HG03103 (cell line): Measurements from ENCODE around the gene ATF7.
"Not testable (repeated sequence)": the region's sequence is repeated elsewhere in the genome, so short reads cannot be mapped to it uniquely, and the experiment has no call there.

Experiments used
- ATAC-seq: cut with Tn5 transposase; IDR thresholded peaks from one replicate; pipeline ENCODE4 v1.9.1; 2021; ENCODE audit warnings: low read depth; ENCODE audit not compliant: unreplicated experiment

ATF7 gene

DNA sequence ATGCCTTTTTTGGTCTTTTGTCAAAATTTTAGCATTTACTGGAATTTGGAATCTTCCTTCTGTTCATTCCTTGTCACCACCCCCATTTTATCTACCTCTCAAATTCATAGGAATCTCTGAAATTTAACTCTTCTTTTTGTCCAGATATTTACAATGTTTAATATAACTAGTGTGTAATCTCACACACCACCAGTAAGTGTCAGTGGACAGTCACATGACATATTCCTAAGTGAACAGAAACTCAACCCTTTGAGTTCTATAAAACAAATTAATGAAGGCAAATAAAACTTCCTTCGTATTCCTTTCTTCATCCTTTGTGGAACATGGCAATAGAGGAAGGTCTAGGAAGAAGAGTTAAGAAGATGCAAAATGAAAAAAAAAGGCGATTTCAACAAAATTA lies 26.6 kb downstream of the ATF7 start:
- ATAC-seq = no peak

DNA sequence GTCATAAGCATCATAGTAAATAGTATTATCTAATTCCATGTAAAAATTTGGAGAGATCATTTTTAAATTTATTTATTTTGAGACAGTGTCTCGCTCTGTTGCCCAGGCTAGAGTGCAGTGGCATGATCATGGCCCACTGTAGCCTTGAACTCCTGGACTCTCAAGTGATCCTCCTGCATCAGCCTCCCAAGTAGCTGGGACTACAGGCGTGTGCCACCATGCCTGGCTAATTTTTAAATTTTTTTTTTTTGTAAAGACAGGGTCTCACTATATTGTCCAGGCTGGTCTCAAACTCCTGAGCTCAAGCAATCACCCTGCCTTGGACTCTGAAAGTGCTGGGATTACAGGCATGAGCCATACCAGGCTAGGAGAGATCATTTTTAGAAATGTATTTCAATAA lies 27.2 kb downstream of the ATF7 start:
- not testable (repeated sequence) for ATAC-seq

DNA sequence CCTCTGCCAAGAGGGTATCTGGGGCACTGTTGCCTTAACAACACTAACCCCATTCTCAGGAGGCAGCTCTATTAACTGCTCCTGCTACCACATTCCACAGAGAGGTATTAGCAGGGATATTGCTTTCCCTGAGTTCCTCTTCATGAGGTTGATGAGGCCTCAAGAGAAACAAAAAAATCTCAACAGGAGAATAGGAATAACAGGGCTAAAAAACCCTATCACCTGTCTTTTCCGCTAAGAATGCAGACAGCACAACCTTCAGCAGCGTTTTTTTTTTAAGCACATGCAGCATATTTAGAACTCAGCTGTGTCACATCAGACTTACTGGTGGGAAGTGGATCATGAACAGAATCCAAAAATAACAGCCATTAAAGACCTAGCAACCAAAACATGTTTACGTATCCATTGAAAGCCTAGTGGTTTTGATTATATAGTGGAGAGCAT lies 29.2 kb downstream of the ATF7 start:
- no peak for ATAC-seq

DNA sequence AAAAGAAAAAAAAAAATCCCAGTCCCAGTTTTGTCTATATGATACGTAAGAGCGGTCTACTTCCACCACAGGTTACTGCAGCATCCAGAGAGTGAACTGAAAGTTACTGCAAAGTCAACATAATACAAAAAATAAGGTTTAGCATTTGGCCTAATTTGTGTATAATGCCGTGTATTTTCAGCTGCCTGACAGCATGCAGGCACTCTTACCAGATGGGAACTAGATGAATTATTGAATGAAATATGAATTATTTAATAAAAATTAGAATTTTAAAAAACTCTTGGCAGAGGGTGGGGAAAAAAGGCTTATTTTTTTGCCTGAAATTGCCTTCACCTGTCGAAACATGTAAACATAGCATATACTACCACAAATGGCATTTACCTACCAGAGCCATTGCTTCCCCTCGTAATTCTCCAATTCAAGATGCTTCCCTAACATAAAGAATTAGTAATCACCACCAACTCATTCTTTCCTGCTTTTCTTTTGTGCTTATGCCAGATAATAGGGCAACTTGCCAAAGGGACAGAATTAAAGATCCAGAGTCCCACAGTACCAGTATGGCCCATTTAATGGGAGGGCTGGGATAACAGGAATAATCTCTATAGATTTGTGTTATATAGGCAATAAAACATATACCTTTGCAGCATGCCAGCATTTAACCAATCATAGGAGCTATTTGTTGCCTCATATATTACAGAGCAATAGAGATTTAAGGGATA lies 31.1 kb downstream of the ATF7 start:
- no peak for ATAC-seq

DNA sequence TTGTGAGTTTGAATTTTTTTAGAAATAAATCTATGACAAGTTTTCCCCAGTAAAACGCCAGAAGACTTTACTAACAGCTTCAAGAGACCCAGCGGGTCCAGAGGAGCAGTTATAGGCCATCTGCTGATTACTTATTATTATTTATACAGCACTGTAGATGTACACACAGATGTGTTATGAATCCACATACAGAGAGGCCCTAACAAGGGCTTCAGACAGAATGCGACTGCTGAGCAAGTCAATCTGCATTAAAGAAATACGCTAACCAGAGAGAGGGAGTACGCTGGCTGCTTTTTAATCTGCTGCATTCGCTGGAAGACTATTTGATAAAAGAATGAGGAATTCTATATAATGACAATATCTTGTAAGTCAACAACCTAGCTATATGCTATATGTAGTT lies 32.5 kb downstream of the ATF7 start:
- no peak for ATAC-seq

DNA sequence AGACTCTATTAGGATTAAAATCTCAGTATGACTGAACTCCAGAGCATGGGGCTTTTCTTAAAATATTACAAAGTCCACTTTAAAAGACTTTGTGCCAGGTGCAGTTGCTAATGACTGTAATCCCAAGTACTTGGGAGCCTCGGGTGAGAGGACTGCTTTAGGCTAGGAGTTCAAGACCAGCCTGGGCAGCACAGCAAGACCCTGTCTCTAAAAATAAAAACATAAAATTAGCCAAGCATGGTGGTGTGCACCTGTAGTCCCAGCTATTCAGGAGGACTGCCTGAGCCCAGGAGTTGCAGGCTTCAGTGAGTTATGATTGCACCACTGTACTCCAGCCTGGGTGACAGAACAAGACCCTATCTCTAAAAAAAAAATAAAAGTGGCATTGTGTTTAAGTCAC lies 33.2 kb downstream of the ATF7 start:
- ATAC-seq = no peak

DNA sequence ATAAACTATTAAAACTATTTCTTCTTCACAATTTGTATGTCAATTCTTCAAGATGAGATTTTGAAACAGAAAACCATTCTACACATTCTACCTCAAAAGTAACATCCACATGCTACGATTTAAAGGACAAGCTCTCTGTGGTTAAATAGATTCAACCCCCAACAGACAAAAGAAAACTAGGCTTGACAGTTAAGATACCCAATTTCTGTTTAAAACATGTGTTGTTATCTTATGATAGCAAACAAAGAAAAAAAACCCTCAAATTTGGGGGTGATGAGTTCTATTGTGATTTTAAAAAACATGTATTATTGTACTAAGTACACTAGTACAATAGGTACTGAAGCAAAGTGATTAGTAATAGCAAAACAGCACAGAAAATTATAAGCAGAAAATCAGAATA lies 33.8 kb downstream of the ATF7 start:
- ATAC-seq = no peak

DNA sequence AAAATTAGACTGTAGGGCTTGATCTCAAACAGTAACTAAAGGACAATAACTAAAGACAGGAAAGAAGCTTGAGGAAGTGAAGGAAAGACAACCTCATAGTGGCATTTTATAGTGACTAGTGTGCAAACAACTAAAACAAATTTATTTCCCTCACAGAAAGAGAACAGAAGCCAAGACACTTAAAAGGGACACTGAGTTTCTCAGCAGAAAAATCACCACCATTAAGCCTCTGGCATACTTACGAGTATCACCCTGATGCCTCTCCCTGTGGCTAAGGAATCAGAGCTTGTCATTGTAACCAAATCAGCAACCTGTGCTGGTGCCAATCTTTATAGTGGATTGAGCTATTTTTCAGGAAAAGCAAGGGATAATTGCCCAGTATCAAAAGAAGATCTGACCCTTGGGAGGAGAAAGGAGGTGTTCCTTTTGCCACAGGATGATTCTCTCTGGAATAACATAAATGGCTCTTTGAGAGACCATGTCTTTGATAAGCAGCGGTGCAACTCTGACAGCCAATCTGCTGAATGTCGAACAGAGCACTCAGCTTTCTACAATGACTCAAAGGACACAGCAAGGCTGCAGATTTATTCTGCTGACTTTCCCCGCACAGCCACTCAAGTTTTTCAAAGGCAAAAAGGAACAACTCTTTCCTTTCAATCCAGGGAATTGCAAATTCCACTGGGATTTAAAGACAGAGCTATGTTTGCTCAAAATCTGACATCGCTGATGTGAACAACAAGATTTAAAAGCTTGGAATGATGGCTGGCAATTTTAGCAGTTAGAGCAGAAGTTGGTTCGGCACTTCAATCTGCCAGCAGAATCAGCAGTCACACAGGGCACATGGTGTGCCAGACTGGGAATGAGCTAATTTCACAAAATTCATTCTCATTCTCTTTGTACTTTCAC lies 34.6 kb downstream of the ATF7 start:
- ATAC-seq = no peak

DNA sequence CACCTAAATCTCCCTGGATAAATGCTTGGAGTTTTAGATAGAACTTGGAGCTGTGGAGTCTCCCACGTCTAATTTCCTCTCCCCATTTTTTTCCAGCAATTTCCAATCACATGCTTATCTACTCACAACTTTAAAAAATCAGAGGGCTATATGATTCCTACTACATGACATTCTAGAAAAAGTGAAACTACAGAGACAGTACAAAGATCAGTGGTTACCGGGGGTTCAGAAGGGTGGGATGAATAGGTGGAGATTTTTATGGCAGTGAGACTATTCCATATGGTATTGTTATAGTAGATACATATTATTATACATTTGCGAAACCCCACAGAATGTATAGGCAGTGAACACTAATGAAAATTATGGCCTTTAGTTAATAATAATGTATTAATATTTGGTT lies 35.5 kb downstream of the ATF7 start:
- no peak for ATAC-seq

DNA sequence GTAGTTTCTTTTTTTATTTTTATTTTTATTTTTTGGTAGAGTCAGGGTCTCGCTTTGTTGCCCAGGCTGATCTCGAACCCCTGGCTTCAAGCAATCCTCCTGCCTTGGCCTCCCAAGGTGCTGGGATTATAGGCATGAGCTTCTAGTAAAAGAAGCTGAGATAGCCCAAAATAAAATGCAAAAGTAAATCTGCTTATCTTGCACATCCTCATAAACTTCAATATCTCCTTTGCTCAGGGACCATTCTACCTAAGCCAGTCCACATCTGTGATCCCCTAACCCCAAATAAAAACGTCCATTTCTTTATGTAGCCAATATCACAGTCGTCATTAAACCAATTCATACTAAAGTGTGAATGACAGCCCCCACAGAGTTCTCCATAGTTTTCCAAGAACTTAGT lies 36.3 kb downstream of the ATF7 start:
- ATAC-seq = no peak

DNA sequence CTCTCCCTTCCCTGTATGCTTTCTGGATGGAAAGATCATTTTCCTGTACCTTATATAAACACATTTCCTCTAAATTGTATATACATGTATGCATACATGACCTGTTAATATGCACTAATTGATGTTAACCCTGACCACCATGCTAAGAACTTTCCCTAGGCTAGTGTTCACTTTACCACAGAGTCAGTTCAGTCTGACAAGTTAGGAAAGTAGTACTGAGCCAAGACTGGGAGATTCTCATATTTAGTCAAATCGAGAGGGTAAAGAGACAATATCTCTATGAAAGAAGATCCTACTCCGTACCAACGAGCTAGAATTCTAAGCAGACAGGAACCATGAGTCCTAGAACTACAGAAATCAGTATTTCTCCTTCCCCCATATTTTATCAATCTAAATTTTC lies 36.8 kb downstream of the ATF7 start:
- no peak for ATAC-seq

DNA sequence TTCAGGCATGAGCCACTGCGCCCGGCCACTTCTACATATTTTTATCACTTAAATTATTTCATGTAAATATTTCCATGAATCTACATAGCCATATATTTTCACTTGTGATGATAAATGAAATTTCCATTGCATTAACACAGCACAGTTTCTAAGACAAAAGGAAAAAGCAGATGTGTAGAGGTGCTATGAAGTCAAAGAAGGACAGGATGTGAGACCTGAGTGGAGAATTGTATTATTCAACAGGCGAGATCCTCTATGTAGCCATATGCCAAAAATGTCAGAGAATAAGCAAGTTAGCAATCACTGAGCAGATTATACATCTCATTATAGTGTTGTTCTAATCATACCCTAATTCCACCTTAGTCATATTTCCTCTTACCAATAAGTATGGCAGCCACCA lies 38.1 kb downstream of the ATF7 start:
- no peak for ATAC-seq

DNA sequence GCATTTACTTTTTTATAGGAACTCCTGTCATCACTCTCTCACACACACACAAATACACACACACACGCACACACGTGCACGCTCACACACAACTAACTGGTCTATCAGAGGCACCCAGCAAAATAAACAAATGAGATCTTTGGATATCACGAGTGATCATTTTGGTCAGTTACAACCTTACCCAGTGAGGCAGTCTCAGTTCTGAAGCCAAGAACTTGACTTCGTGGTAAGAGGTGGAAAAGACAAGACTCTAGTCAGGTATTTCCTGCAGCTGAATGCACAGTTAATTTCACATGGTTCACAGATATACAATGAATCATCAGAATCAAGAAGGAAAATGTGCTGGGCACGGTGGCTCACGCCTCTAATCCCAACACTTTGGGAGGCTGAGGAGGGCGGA lies 39.4 kb downstream of the ATF7 start:
- ATAC-seq = no peak

DNA sequence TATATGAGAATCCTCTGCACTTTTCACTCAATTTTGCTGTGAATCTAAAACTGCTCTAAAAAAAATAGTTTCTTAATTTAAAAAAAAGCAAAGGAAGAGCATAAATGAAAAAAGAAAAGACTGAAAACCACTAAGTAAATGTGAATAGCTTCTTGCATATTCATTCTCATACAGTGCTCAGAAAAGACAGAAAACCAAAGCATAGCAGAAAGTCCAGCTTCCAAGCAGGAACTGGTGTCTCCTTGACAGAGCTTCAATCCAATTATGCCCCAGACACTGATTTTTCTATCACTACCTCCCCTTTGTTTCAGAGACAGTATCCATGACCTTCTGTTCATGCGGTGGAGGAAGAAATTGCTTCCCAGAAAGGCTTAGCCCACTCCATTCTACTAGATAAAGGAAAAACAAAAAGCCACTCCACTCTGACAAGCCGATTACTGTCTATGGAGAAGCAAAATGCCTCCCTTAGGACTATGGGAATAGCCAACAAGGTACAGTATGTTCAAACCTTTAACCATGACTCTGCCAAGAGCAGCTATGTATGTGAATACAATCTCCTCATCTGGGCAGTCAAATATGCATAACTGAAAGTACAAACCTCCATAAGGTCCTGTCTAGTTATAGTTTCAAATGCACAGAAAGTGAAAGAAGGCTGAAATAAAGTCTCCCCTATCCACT lies 40.6 kb downstream of the ATF7 start:
- ATAC-seq = peak; percentile 52

DNA sequence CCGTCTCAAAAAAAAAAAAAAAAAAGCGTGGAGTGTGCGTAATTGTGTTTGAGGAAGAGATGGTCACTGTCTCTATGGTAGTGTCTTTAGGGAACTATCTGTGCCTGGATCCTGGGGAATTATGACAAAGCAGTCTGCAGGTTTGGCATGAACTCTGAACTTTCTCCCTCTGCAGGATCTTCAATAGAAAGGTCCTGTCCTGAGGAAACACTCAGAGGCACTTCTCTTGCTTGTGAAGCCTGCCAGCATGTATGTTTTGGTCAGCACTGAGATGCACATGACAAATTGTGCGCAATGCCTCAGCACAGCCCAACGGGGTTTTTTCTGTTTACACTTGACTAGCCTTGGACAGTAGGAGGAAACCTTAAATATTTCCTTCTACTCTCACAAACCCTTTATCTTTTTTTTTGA lies 46.6 kb downstream of the ATF7 start:
- peak; percentile 71 for ATAC-seq

DNA sequence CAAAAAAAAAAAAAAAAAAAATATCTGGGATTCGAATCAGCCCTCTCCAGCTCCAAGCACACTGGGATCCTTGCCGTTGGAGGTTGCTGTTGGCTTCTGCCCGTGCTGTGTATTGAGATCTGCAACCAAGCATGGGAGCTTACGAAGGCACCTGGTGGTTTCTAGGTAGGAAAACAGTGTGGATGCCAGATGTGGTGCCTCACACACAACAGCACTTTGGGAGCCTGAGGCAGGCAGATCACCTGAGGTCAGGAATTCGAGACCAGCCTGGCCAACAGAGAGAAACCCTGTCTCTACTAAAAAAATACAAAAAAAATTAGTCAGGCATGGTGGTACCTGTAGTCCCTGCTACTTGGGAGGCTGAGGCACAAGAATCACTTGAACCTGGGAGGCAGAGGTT lies 47.4 kb downstream of the ATF7 start:
- no peak for ATAC-seq

DNA sequence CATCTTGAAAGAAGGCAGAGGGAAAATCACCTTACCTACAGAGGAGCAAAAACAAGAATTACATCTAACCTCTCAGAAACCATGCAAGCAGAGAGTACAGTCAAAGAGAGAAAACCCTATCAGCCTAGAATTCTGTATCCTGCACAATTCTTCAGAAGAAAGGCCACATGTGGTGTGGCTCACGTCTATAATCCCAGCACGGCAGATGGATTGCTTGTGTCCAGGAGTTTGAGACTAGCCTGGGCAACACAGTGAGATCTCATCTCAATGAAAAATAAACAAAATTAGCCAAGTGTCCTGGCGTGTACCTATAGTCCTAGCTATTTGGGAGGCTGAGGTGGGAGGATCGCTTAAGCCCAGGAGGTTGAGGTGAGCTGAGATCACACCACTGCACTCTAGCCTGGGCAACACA lies 48.2 kb downstream of the ATF7 start:
- no peak for ATAC-seq

DNA sequence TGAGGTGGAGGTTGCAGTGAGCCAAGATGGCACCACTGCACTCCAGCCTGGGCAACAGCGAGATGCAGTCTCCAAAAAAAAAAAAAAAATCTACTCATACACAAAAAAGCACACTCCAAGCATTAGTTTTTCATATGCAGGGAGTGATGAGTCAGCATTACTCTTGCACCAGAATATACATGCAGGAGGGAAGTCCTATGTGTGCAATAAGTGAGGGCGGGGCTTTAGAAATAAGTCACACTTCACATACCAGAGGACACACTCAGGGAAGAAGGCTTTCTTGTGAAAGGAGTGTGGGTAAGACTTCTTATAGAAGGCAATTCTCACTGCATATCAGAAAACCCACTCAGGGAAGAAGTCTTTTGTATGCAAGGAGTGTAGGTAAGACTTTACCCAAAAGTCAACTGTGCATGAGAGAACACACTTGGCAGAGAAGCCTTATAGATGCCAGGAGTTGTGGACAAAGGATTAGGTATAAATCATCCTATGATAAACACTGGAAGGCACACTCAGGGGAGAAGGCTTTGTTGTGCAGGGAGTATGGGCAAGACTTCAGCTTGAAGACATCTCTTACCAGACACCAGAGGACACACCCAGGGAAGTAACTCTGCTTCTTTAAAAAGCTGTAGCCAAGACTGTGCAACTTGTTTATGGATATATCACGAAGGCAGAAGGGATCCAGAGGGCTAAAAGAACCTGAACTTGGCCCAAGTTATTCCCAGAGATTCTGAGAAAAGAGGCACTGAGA lies 50.5 kb downstream of the ATF7 start:
- no peak for ATAC-seq

DNA sequence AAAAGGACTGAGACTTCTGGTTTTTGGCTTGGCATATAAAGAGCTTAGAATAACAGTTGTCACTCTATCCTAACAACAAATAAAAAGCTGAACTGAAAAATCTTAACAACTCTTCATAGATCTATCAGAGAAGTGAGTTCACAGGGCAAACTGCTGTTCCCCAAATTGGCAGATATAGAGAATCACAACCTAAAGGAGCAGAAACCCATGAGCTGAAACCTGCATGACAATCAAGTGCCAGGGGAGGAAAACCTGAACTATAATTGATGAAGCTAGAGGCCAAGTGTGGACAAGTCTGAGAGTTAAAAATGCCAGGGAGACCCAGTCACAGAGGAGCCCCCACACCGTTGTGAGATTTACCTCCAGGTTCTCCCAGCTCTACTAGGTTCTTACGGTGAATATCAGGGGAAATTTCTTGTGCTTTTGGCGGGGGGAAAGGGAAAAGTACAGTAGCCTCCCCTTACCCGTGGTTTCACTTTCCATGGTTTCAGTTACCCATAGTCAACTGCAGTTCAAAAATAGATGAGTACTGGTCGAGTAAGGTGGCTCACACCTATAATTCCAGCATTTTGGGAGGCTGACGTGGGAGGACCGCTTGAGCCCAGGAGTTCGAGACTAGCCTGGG lies 53.9 kb downstream of the ATF7 start:
- ATAC-seq = no peak

DNA sequence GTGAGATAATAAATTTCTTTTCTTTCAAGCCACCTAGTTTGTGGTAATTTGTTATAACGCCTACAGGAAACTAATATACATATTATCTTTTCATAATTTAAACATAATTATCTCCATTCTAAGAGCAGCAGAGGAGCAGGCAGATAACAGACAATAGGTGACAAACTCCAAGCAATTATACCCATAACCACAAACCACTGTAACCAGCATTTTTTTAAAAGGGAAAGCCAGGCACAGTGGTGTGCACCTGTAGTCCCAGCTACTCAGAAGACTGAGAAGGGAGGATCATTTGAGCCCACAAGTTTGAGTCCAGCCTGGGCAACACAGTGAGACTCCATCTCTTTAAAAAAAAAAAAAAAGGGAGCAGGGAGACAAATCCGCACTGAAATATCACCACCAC lies 54.9 kb downstream of the ATF7 start:
- no peak for ATAC-seq
